Adrenal gland (tissue), 5 donors: ENCODE measurements around the gene FLACC1.

Source experiments
- POLR2A ChIP-seq, 2 donors: fragments of 450-650 bp; IDR thresholded peaks; one replicate each; pipeline ENCODE4 v1.6.1; 2017; ENCODE audit warnings: antibody characterized with exemption in 2 of 2, mild to moderate bottlenecking in 2 of 2, moderate library complexity in 1 of 2
- TF ChIP-seq, protein P1 (sequence below), 6 experiments: fragments of 450-650 bp in 4 of 6; fragments of 200-600 bp in 2 of 6; sonication (generic) in 1 of 6; IDR thresholded peaks; 1 replicate in 5 of 6; 2 replicates in 1 of 6; pipeline versions ENCODE4 v1.5.1 to v1.8.0; 2016 to 2021; ENCODE audit warnings: antibody characterized with exemption in 6 of 6, mild to moderate bottlenecking in 2 of 6, moderate library complexity in 1 of 6
- donor health status: DM: no; HTN: no; CAD: no.

DNA sequence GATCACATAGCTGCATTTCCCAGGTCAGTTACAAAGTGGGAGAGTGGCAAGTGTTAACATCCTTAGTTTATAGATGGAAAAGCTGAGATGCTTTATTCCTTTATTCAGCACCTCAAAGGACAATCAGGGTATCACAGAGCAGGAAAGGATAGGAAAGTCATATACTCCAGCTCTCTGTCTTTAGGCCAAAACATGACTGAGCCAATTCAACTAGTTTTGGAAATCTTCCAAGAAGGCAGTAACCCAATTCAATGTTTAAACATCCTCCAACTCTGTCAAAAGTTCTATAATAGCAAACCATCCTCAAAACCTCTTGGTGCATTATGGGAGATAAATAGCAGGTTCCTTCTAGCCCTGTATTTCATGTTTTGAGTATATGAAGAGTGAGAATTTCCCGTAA is 71.6 kb downstream of the FLACC1 start:
- TF ChIP-seq POLR2A (IDR thresholded peaks at IDR 0.05), result no peak
- TF ChIP-seq, protein P1, sequence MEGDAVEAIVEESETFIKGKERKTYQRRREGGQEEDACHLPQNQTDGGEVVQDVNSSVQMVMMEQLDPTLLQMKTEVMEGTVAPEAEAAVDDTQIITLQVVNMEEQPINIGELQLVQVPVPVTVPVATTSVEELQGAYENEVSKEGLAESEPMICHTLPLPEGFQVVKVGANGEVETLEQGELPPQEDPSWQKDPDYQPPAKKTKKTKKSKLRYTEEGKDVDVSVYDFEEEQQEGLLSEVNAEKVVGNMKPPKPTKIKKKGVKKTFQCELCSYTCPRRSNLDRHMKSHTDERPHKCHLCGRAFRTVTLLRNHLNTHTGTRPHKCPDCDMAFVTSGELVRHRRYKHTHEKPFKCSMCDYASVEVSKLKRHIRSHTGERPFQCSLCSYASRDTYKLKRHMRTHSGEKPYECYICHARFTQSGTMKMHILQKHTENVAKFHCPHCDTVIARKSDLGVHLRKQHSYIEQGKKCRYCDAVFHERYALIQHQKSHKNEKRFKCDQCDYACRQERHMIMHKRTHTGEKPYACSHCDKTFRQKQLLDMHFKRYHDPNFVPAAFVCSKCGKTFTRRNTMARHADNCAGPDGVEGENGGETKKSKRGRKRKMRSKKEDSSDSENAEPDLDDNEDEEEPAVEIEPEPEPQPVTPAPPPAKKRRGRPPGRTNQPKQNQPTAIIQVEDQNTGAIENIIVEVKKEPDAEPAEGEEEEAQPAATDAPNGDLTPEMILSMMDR (IDR thresholded peaks at IDR 0.05), result no peak
